H1 (cell line): ENCODE results near the gene RPS3A. TPM values are rescaled to one million over a fixed set of nuclear protein-coding genes. Genes with fewer than 3 reads are reported as not detected.

Experiments used
- CTCF ChIA-PET: fragments of 300-600 bp; sonication (Branson Sonifier 250); formaldehyde crosslinking; loops from one replicate; lab custom pipeline; 2021; ENCODE audit not compliant: partially characterized antibody; lab: Charles Lee
- POLR2A ChIA-PET: fragments of 300-600 bp; sonication (Branson Sonifier 250); formaldehyde crosslinking; loops from one replicate; lab custom pipeline; 2021; ENCODE audit warnings: inconsistent platforms; ENCODE audit not compliant: partially characterized antibody; lab: Charles Lee
- DNase-seq, 2 experiments: peaks; one replicate each; pipeline versions ENCODE4 v3.0.0 to v3.0.0-alpha.2; 2010 to 2022; ENCODE audit warnings: low spot score in 2 of 2, low read depth in 1 of 2, mixed read lengths in 1 of 2
- FAIRE-seq: peaks from 2 replicates; lab custom pipeline; 2011; peaks lifted over from hg19 to GRCh38; lab: Jason Lieb, UNC
- H2AFZ ChIP-seq: 2 replicates; pipeline ENCODE4 v1.8.1; 2012; ENCODE audit warnings: low read length, inconsistent platforms
- H2AK5ac ChIP-seq: 2 replicates; pipeline ENCODE4 v1.6.1; 2013; ENCODE audit warnings: low read depth, low read length
- H2BK120ac ChIP-seq: replicated peaks from 2 replicates; pipeline ENCODE3; 2013; ENCODE audit warnings: low read depth, low read length, inconsistent platforms
- H2BK12ac ChIP-seq: 2 replicates; pipeline ENCODE4 v1.6.1; 2013; ENCODE audit warnings: low read depth, low read length
- H2BK15ac ChIP-seq: 2 replicates; pipeline ENCODE4 v1.6.1; 2013; ENCODE audit warnings: low read length
- H2BK20ac ChIP-seq: 2 replicates; pipeline ENCODE4 v1.6.1; 2013; ENCODE audit warnings: low read length
- H2BK5ac ChIP-seq: 2 replicates; pipeline ENCODE4 v1.6.1; 2013; ENCODE audit warnings: low read depth, low read length
- H3K14ac ChIP-seq: 2 replicates; pipeline ENCODE4 v1.6.1; 2013; ENCODE audit warnings: inconsistent platforms; ENCODE audit not compliant: insufficient read length
- H3K18ac ChIP-seq: 2 replicates; pipeline ENCODE4 v1.6.1; 2013; ENCODE audit warnings: low read length; ENCODE audit errors: extremely low read depth
- H3K23ac ChIP-seq: 2 replicates; pipeline ENCODE4 v1.6.1; 2013; ENCODE audit warnings: inconsistent platforms; ENCODE audit not compliant: insufficient read length
- H3K23me2 ChIP-seq: 2 replicates; pipeline ENCODE4 v1.6.1; 2013; ENCODE audit warnings: low read depth, low read length
- H3K27ac ChIP-seq: 2 replicates; pipeline ENCODE4 v1.6.1; 2011; ENCODE audit warnings: low read depth, low read length, inconsistent platforms
- H3K27me3 ChIP-seq, 4 experiments: replicated peaks in 1 of 4; 1 replicate in 1 of 4; 2 replicates in 3 of 4; pipeline versions ENCODE4 v1.6.1 to v1.8.1; 2011 to 2013; ENCODE audit warnings: low read length in 3 of 4, mild to moderate bottlenecking in 3 of 4, inconsistent platforms in 2 of 4, mixed read lengths in 2 of 4, moderate library complexity in 1 of 4; ENCODE audit not compliant: control insufficient read depth in 3 of 4, insufficient read depth in 3 of 4; ENCODE audit errors: extremely low read depth in 1 of 4
- H3K36me3 ChIP-seq, 4 experiments: 2 replicates each; pipeline versions ENCODE4 v1.6.1 to v1.8.1; 2011 to 2013; ENCODE audit warnings: mild to moderate bottlenecking in 4 of 4, low read length in 3 of 4, moderate library complexity in 2 of 4, control low read depth in 1 of 4, inconsistent platforms in 1 of 4; ENCODE audit not compliant: insufficient read depth in 4 of 4, control insufficient read depth in 2 of 4
- H3K4ac ChIP-seq: replicated peaks from 2 replicates; pipeline ENCODE3; 2013; ENCODE audit warnings: low read length, low read depth, mixed read lengths, inconsistent platforms; ENCODE audit not compliant: insufficient read length
- H3K4me1 ChIP-seq, 4 experiments: replicated peaks in 1 of 4; 1 replicate in 1 of 4; 2 replicates in 3 of 4; pipeline versions ENCODE4 v1.6.1 to v1.8.1; 2011 to 2013; ENCODE audit warnings: low read length in 3 of 4, inconsistent platforms in 2 of 4, mixed read lengths in 1 of 4; ENCODE audit not compliant: insufficient read depth in 4 of 4, control insufficient read depth in 3 of 4
- H3K4me2 ChIP-seq, 2 experiments: 2 replicates each; pipeline versions ENCODE4 v1.6.1 to v1.8.1; 2011 to 2013; ENCODE audit warnings: low read depth in 2 of 2, low read length in 2 of 2, control low read depth in 1 of 2, inconsistent platforms in 1 of 2, mild to moderate bottlenecking in 1 of 2; ENCODE audit not compliant: insufficient read depth in 1 of 2
- H3K4me3 ChIP-seq, 4 experiments: fragments of 200-600, 300-600 bp in 1 of 4; sonication (generic), shearing (Covaris generic), sonication (Bioruptor Twin) in 1 of 4; 2 replicates each; pipeline versions ENCODE4 v1.5.1 to v1.8.1; 2011 to 2016; ENCODE audit warnings: low read length in 4 of 4, low read depth in 3 of 4, control low read depth in 2 of 4, inconsistent platforms in 2 of 4, mild to moderate bottlenecking in 2 of 4, mixed read lengths in 1 of 4, moderate library complexity in 1 of 4; ENCODE audit not compliant: insufficient read depth in 2 of 4; ENCODE audit errors: extremely low read depth in 1 of 4
- H3K56ac ChIP-seq: replicated peaks from 2 replicates; pipeline ENCODE3; 2013; ENCODE audit warnings: low read depth, mild to moderate bottlenecking, mixed read lengths, low read length, inconsistent platforms; ENCODE audit not compliant: insufficient read length
- H3K79me1 ChIP-seq: 2 replicates; pipeline ENCODE4 v1.6.1; 2013; ENCODE audit warnings: low read depth, low read length, control low read depth
- H3K79me2 ChIP-seq, 2 experiments: 2 replicates each; pipeline versions ENCODE4 v1.6.1 to v1.8.1; 2012 to 2013; ENCODE audit warnings: low read length in 2 of 2, mild to moderate bottlenecking in 2 of 2, inconsistent platforms in 1 of 2; ENCODE audit not compliant: insufficient read depth in 2 of 2, control insufficient read depth in 1 of 2
- H3K9ac ChIP-seq, 4 experiments: replicated peaks in 1 of 4; 1 replicate in 1 of 4; 2 replicates in 3 of 4; pipeline versions ENCODE4 v1.6.1 to v1.8.1; 2011 to 2013; ENCODE audit warnings: low read depth in 3 of 4, low read length in 3 of 4, control low read depth in 2 of 4, mild to moderate bottlenecking in 2 of 4, moderate library complexity in 2 of 4, inconsistent platforms in 1 of 4; ENCODE audit errors: extremely low read depth in 1 of 4
- H3K9me3 ChIP-seq, 2 experiments: 2 replicates each; pipeline versions ENCODE4 v1.6.1 to v1.8.1; 2012 to 2013; ENCODE audit warnings: mild to moderate bottlenecking in 2 of 2, moderate library complexity in 2 of 2, control low read depth in 1 of 2, inconsistent platforms in 1 of 2, low read depth in 1 of 2, low read length in 1 of 2, mixed read lengths in 1 of 2; ENCODE audit not compliant: insufficient read depth in 2 of 2
- H4K20me1 ChIP-seq, 2 experiments: replicated peaks in 1 of 2; 2 replicates each; pipeline versions ENCODE3 to v1.8.1; 2011 to 2013; ENCODE audit warnings: inconsistent platforms in 2 of 2, low read length in 2 of 2, mild to moderate bottlenecking in 1 of 2; ENCODE audit not compliant: insufficient read depth in 2 of 2, control insufficient read depth in 1 of 2
- H4K5ac ChIP-seq: 2 replicates; pipeline ENCODE4 v1.6.1; 2013; ENCODE audit warnings: low read length, low read depth, mixed read lengths, inconsistent platforms; ENCODE audit not compliant: insufficient read length
- H4K8ac ChIP-seq: 2 replicates; pipeline ENCODE4 v1.8.0; 2013; ENCODE audit warnings: mild to moderate bottlenecking, moderate library complexity, low read length, inconsistent platforms; ENCODE audit not compliant: insufficient read depth; ENCODE audit errors: extremely low read depth
- H4K91ac ChIP-seq: replicated peaks from 2 replicates; pipeline ENCODE3; 2013; ENCODE audit warnings: low read length, mixed read lengths, inconsistent platforms; ENCODE audit not compliant: insufficient read length
- ATF3 ChIP-seq: IDR thresholded peaks from 2 replicates; pipeline ENCODE4 v1.6.1; 2011; ENCODE audit warnings: low read depth, mild to moderate bottlenecking, low read length; ENCODE audit not compliant: insufficient read depth
- CBX5 ChIP-seq: fragments of 300-800, 300-1000 bp; sonication (generic); IDR thresholded peaks from 2 replicates; pipeline ENCODE4 v1.7.1; 2016; ENCODE audit warnings: antibody characterized with exemption, low read length, low read depth
- CBX8 ChIP-seq: fragments of 300-800, 300-1000 bp; sonication (generic); IDR thresholded peaks from 2 replicates; pipeline ENCODE4 v1.7.1; 2016; ENCODE audit warnings: low read depth, low read length, borderline replicate concordance
- EP300 ChIP-seq, 2 experiments: IDR thresholded peaks; 1 replicate in 1 of 2; 2 replicates in 1 of 2; pipeline ENCODE4 v1.6.1; 2011 to 2012; ENCODE audit warnings: low read depth in 2 of 2, low read length in 2 of 2, mild to moderate bottlenecking in 2 of 2, borderline replicate concordance in 1 of 2, inconsistent platforms in 1 of 2, moderate library complexity in 1 of 2
- EZH2 ChIP-seq: fragments of 200-600 bp; sonication (generic); IDR thresholded peaks from 2 replicates; pipeline ENCODE4 v1.7.1; 2012; ENCODE audit warnings: low read depth, mild to moderate bottlenecking, moderate library complexity, low read length, inconsistent platforms; ENCODE audit not compliant: severe bottlenecking
- MAX ChIP-seq: IDR thresholded peaks from 2 replicates; pipeline ENCODE4 v1.6.1; 2012; ENCODE audit warnings: inconsistent platforms
- RBBP5 ChIP-seq: IDR thresholded peaks from 2 replicates; pipeline ENCODE4 v1.7.1; 2012; ENCODE audit warnings: low read depth, mild to moderate bottlenecking, inconsistent platforms, low read length, moderate library complexity, borderline replicate concordance
- RXRA ChIP-seq: IDR thresholded peaks from 2 replicates; pipeline ENCODE4 v1.6.1; 2011; ENCODE audit warnings: low read depth, mild to moderate bottlenecking, low read length, moderate library complexity; ENCODE audit not compliant: insufficient read depth
- SIN3A ChIP-seq, 2 experiments: IDR thresholded peaks in 1 of 2; conservative IDR thresholded peaks in 1 of 2; 2 replicates each; pipeline ENCODE4 v1.6.1; 2011 to 2012; ENCODE audit warnings: low read length in 2 of 2, improper control_type of control experiment in 1 of 2, low read depth in 1 of 2, mild to moderate bottlenecking in 1 of 2
- SP1 ChIP-seq: IDR thresholded peaks from 2 replicates; pipeline ENCODE4 v1.6.1; 2011; ENCODE audit warnings: low read depth, low read length
- SP4 ChIP-seq: IDR thresholded peaks from 2 replicates; pipeline ENCODE4 v1.6.1; 2012; ENCODE audit warnings: low read length, inconsistent platforms
- TEAD4 ChIP-seq: IDR thresholded peaks from 2 replicates; pipeline ENCODE4 v1.6.1; 2012; ENCODE audit warnings: low read depth, low read length, inconsistent platforms, mixed read lengths
- ZNF274 ChIP-seq: IDR thresholded peaks from 2 replicates; pipeline ENCODE4 v1.7.0; 2012; ENCODE audit warnings: low read length, borderline replicate concordance; ENCODE audit errors: extremely low read depth
- WGBS, 2 experiments: shearing (Covaris generic) in 1 of 2; methylation state at CpG; one replicate each; pipeline versions ENCODE4 v1.1.6 to v1.1.7; 2013 to 2015; ENCODE audit warnings: low lambda C conversion rate in 2 of 2, mixed read lengths in 2 of 2, inconsistent platforms in 1 of 2, low coverage in 1 of 2, missing lambda C conversion rate in 1 of 2; ENCODE audit not compliant: insufficient replicate concordance in 2 of 2, insufficient coverage in 1 of 2, insufficient read length in 1 of 2; ENCODE audit errors: extremely low coverage in 1 of 2, missing lambda C conversion rate in 1 of 2; 5-methylcytosine and 5-hydroxymethylcytosine counted together
- polyA plus RNA-seq, 7 experiments: library from polyadenylated mRNA; depleted of rRNA in 3 of 7; stranded (reverse) in 5 of 7; unstranded in 2 of 7; fragments of >200 nt in 5 of 7; fragments of 200-250 nt in 2 of 7; gene quantifications; 1 replicate in 5 of 7; 2 replicates in 1 of 7; 4 replicates in 1 of 7; pipeline versions ENCODE4 v1.2.1 to v1.2.3, GENCODE V29; 2011 to 2013; ENCODE audit warnings: missing spikeins in 2 of 7, mixed read lengths in 2 of 7
- total RNA-seq: library from RNA; stranded (reverse); fragmentation: NEBNext Ultra II Directional; extraction: Animal tissue kit (Norgen Biotek cat#: 25700); gene quantifications from 2 replicates; pipeline ENCODE4 v1.2.1, GENCODE V29; 2021

The RPS3A gene
- total and polyA plus RNA-seq, 2 of the 8 experiments (the other 6 are each of a cell fraction or from before 2014, with no cell fraction given) = 2,162 to 2,822 TPM

- H4K20me1 ChIP-seq = no peaks in the 10 kb centered on the region
- no peaks in the 10 kb centered on the region for H3K23me2 ChIP-seq
- DNase-seq (no peak), FAIRE-seq (no peak)
- no peak overlapping the region for H2BK5ac ChIP-seq
- no peak overlapping the region for H3K23ac ChIP-seq
- no peak overlapping the region for H3K4me3 ChIP-seq
- no peak overlapping the region for H3K27ac ChIP-seq
- 87% methylated on average over 3 of the region's 3 CpGs; no CpG with 5 or more reads in 1 of the 2 experiments for WGBS, 2 experiments
- H2BK120ac ChIP-seq = no peak overlapping the region
- no peak overlapping the region for H3K56ac ChIP-seq
- no peak overlapping the region for H2BK20ac ChIP-seq
- H4K5ac ChIP-seq = no peak overlapping the region
- H3K4me1 ChIP-seq = peaks cover 0 to 4% (median 0%) of the 10 kb centered on the region in 4 experiments; a peak in 1 of 7 replicates
- POLR2A ChIA-PET = interaction anchor here (0.9 to 1.4 kb wide), 3 partner anchors 15 to 44 kb away, joined by 3 to 5 read pairs (median 5); no protein-coding TSS in a partner anchor
- no peak overlapping the region for H4K8ac ChIP-seq
- no peak overlapping the region for H2AFZ ChIP-seq
- H3K4me2 ChIP-seq = no peak overlapping the region
- H3K36me3 ChIP-seq = peaks cover 0 to 17% (median 13%) of the 10 kb centered on the region in 4 experiments; a peak in 7 of 8 replicates
- CTCF ChIA-PET = interaction anchor here (0.8 to 1.3 kb wide), 3 partner anchors 10 to 25 kb away, joined by 3 read pairs; no protein-coding TSS in a partner anchor
- H3K79me2 ChIP-seq = no peaks in the 10 kb centered on the region
- H3K9ac ChIP-seq = no peak overlapping the region
- no peak overlapping the region for H3K18ac ChIP-seq
- H2BK12ac ChIP-seq = no peak overlapping the region
- H2AK5ac ChIP-seq = no peak overlapping the region
- H3K9me3 ChIP-seq = no peaks in the 10 kb centered on the region
- H3K27me3 ChIP-seq = no peaks in the 10 kb centered on the region
- no peak overlapping the region for H3K4ac ChIP-seq
- H4K91ac ChIP-seq = no peak overlapping the region
- no peak overlapping the region for H3K14ac ChIP-seq
- no peak overlapping the region for H2BK15ac ChIP-seq
- no peaks in the 10 kb centered on the region for H3K79me1 ChIP-seq
- TF ChIP-seq SIN3A (conservative IDR thresholded peaks at IDR 0.05 in 1 of 2, IDR thresholded peaks at IDR 0.05 in 1 of 2; ENCODE audit: low read depth in 1 of 2, low read length in 2 of 2) (no peak), EZH2 (no peak), ATF3 (no peak), TEAD4 (no peak), RXRA (no peak), MAX (no peak), SP4 (no peak), RBBP5 (no peak), SP1 (no peak), ZNF274 (no peak), CBX5 (no peak), EP300 (IDR thresholded peaks at IDR 0.05; ENCODE audit: borderline replicate concordance in 1 of 2, low read depth in 2 of 2, low read length in 2 of 2) (no peak), CBX8 (no peak)
These were observed 44.4 kb downstream of the RPS3A start for GRCh38 chr4:151143811-151144210.
